Esophagus muscularis mucosa (tissue), 4 donors: Measurements from ENCODE around the gene PLA2G2A. TPM values are rescaled to one million over a fixed set of nuclear protein-coding genes. Genes with fewer than 3 reads are reported as not detected.

Source experiments
- DNase-seq: peaks from one replicate; pipeline ENCODE4 v3.0.0-alpha.2; 2017; ENCODE audit errors: extremely low spot score
- H3K27ac ChIP-seq, 4 donors: fragments of 200-600 bp; sonication (generic); replicated peaks in 1 of 4; 1 replicate in 3 of 4; 2 replicates in 1 of 4; pipeline ENCODE4 v1.5.1; 2016 to 2019; ENCODE audit warnings: mild to moderate bottlenecking in 1 of 4
- H3K27me3 ChIP-seq, 4 donors: fragments of 200-600 bp; sonication (generic); one replicate each; pipeline versions ENCODE4 v1.5.1 to v1.6.0; 2016 to 2019
- H3K36me3 ChIP-seq, 4 donors: fragments of 200-600 bp; sonication (generic); one replicate each; pipeline ENCODE4 v1.5.1; 2016 to 2019
- H3K4me1 ChIP-seq, 4 donors: fragments of 200-600 bp; sonication (generic); one replicate each; pipeline ENCODE4 v1.5.1; 2016 to 2019
- H3K4me3 ChIP-seq, 4 donors: fragments of 200-600 bp; sonication (generic); 1 replicate in 2 of 4; 2 replicates in 2 of 4; pipeline ENCODE4 v1.5.1; 2016 to 2019; ENCODE audit warnings: mild to moderate bottlenecking in 4 of 4, moderate library complexity in 1 of 4
- H3K9me3 ChIP-seq, 4 donors: fragments of 200-600 bp; sonication (generic); 1 replicate in 3 of 4; 2 replicates in 1 of 4; pipeline ENCODE4 v1.5.1; 2016 to 2019
- EP300 ChIP-seq: sonication (generic); formaldehyde crosslinking; IDR thresholded peaks from one replicate; pipeline ENCODE4 v1.6.1; 2017; ENCODE audit warnings: antibody characterized with exemption
- POLR2A ChIP-seq: fragments of 450-650 bp; IDR thresholded peaks from one replicate; pipeline ENCODE4 v1.6.1; 2017; ENCODE audit warnings: antibody characterized with exemption, moderate library complexity, mild to moderate bottlenecking, low read depth
- POLR2AphosphoS5 ChIP-seq, 2 donors: sonication (generic); formaldehyde crosslinking; IDR thresholded peaks; one replicate each; pipeline ENCODE4 v1.6.1; 2017; ENCODE audit warnings: antibody characterized with exemption in 2 of 2
- WGBS: methylation state at CpG from one replicate; pipeline ENCODE4 v1.1.5; 2018; 5-methylcytosine and 5-hydroxymethylcytosine counted together
- intact Hi-C: fragments of 100-400 bp; cut with DNase I; formaldehyde crosslinking; loops from one replicate; pipeline ENCODE4 v1.15.1; 2023
- total RNA-seq, 4 donors: library from RNA; depleted of rRNA; stranded (reverse); fragments of >200 nt; gene quantifications; one replicate each; pipeline versions ENCODE4 v1.1.0 to v1.2.1, GENCODE V29; 2016
- TF ChIP-seq, protein P1 (sequence below), 3 experiments: fragments of 200-600 bp in 2 of 3; fragments of 450-650 bp in 1 of 3; sonication (generic) in 2 of 3; IDR thresholded peaks; one replicate each; pipeline ENCODE4 v1.5.1; 2017 to 2019; ENCODE audit warnings: antibody characterized with exemption in 3 of 3, mild to moderate bottlenecking in 2 of 3, moderate library complexity in 1 of 3

The PLA2G2A gene
- total RNA-seq, 4 donors from 2014 or later, result 29.9 to 228 (median 81.2) TPM

- no peak for TF ChIP-seq EP300
- no peak for TF ChIP-seq POLR2A
- TF ChIP-seq, protein P1, sequence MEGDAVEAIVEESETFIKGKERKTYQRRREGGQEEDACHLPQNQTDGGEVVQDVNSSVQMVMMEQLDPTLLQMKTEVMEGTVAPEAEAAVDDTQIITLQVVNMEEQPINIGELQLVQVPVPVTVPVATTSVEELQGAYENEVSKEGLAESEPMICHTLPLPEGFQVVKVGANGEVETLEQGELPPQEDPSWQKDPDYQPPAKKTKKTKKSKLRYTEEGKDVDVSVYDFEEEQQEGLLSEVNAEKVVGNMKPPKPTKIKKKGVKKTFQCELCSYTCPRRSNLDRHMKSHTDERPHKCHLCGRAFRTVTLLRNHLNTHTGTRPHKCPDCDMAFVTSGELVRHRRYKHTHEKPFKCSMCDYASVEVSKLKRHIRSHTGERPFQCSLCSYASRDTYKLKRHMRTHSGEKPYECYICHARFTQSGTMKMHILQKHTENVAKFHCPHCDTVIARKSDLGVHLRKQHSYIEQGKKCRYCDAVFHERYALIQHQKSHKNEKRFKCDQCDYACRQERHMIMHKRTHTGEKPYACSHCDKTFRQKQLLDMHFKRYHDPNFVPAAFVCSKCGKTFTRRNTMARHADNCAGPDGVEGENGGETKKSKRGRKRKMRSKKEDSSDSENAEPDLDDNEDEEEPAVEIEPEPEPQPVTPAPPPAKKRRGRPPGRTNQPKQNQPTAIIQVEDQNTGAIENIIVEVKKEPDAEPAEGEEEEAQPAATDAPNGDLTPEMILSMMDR (IDR thresholded peaks at IDR 0.05), result no peak
- TF ChIP-seq POLR2AphosphoS5 (IDR thresholded peaks at IDR 0.05), result peak in 1 of 2 donors; percentile 16
- Histone ChIP-seq H3K4me3 (no peak overlapping the region), H3K9me3 (peaks cover 0 to 7% (median 2%) of the 10 kb centered on the region in 4 donors), H3K27me3 (peaks cover 0 to 18% (median 0%) of the 10 kb centered on the region in 4 donors), H3K4me1 (no peaks in the 10 kb centered on the region), H3K27ac (no peak overlapping the region), H3K36me3 (no peaks in the 10 kb centered on the region)
- intact Hi-C loops, result no loop called here
- WGBS, result 90% methylated on average over 9 of the region's 9 CpGs
- DNase-seq, result no peak
Measured at GRCh38 chr1:19967808-19968207, 11.6 kb downstream of the PLA2G2A start.

DNA sequence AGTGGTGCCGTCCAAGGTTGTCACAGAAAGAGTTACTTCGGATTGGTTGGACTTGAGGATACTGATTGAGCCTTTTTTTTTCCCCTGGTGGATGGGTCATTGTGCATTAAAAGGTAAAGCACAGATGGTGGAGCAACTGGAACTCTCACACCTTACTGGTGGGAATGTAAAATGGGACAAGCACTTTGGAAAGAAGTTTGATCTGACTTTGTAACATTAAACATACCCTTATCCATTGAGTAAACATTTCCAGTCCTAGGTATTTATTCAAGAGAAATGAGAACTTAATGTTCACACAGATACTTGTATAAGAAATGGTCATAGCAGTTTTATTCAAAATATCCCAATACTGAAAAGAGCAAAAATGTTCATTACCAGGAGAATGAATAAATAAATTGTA, 14.9 kb downstream of the PLA2G2A start:
- Histone ChIP-seq H3K4me1 (no peaks in the 10 kb centered on the region), H3K9me3 (peaks cover 0 to 7% (median 2%) of the 10 kb centered on the region in 4 donors), H3K27ac (no peak overlapping the region), H3K36me3 (no peaks in the 10 kb centered on the region), H3K4me3 (no peak overlapping the region), H3K27me3 (peaks cover 0 to 33% (median 0%) of the 10 kb centered on the region in 4 donors)
- intact Hi-C loops, result no loop called here
- 79% methylated on average over 2 of the region's 2 CpGs for WGBS
- TF ChIP-seq POLR2AphosphoS5 (IDR thresholded peaks at IDR 0.05) (no peak), POLR2A (no peak), EP300 (no peak)
- TF ChIP-seq, protein P1 (IDR thresholded peaks at IDR 0.05), result no peak
- DNase-seq, result no peak

DNA sequence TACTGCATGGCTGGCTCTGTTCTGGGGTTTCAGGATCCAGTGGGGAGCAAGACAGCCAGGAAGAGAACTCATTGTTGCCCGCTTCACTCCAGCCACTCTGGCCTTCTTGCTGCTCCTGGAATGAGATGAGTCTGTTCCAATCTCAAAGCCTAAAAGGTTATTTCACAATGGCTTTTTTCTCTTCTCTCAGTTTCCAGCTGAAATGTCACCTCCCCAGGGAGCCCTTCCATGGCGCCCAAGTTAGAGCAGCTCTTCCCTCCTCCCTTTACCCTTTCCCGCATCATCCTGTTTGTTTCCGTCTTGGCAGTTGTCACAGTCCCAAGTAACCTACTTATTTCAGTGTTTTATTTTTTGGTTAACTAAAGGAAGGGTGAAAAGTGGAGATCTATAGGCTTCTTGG, 15.8 kb downstream of the PLA2G2A start:
- H3K36me3 ChIP-seq, result no peaks in the 10 kb centered on the region
- DNase-seq, result no peak
- H3K9me3 ChIP-seq, result peaks cover 0 to 7% (median 2%) of the 10 kb centered on the region in 4 donors
- H3K4me3 ChIP-seq, result no peak overlapping the region
- 96% methylated on average over 4 of the region's 4 CpGs for WGBS
- no peaks in the 10 kb centered on the region for H3K4me1 ChIP-seq
- no peak overlapping the region for H3K27ac ChIP-seq
- intact Hi-C loops, result no loop called here
- H3K27me3 ChIP-seq, result peaks cover 0 to 36% (median 0%) of the 10 kb centered on the region in 4 donors
- no peak for TF ChIP-seq POLR2AphosphoS5 (IDR thresholded peaks at IDR 0.05)
- TF ChIP-seq EP300, result no peak
- TF ChIP-seq POLR2A, result no peak
- TF ChIP-seq, protein P1 (IDR thresholded peaks at IDR 0.05), result no peak

- no peak overlapping the region for H3K4me3 ChIP-seq
- H3K27me3 ChIP-seq, result peaks cover 0 to 36% (median 0%) of the 10 kb centered on the region in 4 donors
- 57% methylated on average over 5 of the region's 5 CpGs for WGBS
- no peak for DNase-seq
- no peaks in the 10 kb centered on the region for H3K36me3 ChIP-seq
- intact Hi-C loops, result no loop called here
- no peak for TF ChIP-seq EP300
- no peak for TF ChIP-seq POLR2AphosphoS5 (IDR thresholded peaks at IDR 0.05)
- TF ChIP-seq, protein P1 (IDR thresholded peaks at IDR 0.05), result no peak
- TF ChIP-seq POLR2A, result no peak
- H3K27ac ChIP-seq, result no peak overlapping the region
- H3K9me3 ChIP-seq, result peaks cover 0 to 7% (median 2%) of the 10 kb centered on the region in 4 donors
- no peaks in the 10 kb centered on the region for H3K4me1 ChIP-seq
Measured at GRCh38 chr1:19960591-19960990, 18.8 kb downstream of the PLA2G2A start.

- TF ChIP-seq EP300 (no peak), POLR2A (no peak)
- TF ChIP-seq, protein P1 (IDR thresholded peaks at IDR 0.05), result no peak
- intact Hi-C loops, result no loop called here
- WGBS, result 70% methylated on average over 4 of the region's 4 CpGs
Measured at GRCh38 chr1:19957779-19958178, 21.6 kb downstream of the PLA2G2A start.

More at GRCh38 chr1:19957779-19958178, 21.6 kb downstream of the PLA2G2A start:
- Histone ChIP-seq H3K4me3 (no peak overlapping the region), H3K4me1 (no peaks in the 10 kb centered on the region), H3K36me3 (no peaks in the 10 kb centered on the region), H3K27ac (no peak overlapping the region), H3K27me3 (peaks cover 0 to 43% (median 0%) of the 10 kb centered on the region in 4 donors), H3K9me3 (no peaks in the 10 kb centered on the region)
- no peak for DNase-seq
